GM19035 (cell line): ENCODE measurements around the gene COX4I2.

ENCODE experiments used
- ATAC-seq: cut with Tn5 transposase; IDR thresholded peaks from one replicate; pipeline ENCODE4 v1.9.1; 2021; ENCODE audit not compliant: unreplicated experiment

COX4I2 gene

GRCh38 chr20:31675828-31676608, 38.3 kb downstream of the COX4I2 start:
- peak; percentile 44 for ATAC-seq

GRCh38 chr20:31676609-31676989, 38.9 kb downstream of the COX4I2 start:
- no peak for ATAC-seq

GRCh38 chr20:31677553-31678260, 40.0 kb downstream of the COX4I2 start:
- no peak for ATAC-seq

- no peak for ATAC-seq
Measured at GRCh38 chr20:31678389-31679356, 41.0 kb downstream of the COX4I2 start.

GRCh38 chr20:31679357-31680285, 41.9 kb downstream of the COX4I2 start:
- no peak for ATAC-seq

GRCh38 chr20:31680286-31681127, 42.8 kb downstream of the COX4I2 start:
- ATAC-seq, result no peak

GRCh38 chr20:31681128-31681727, 43.5 kb downstream of the COX4I2 start:
- ATAC-seq, result no peak

GRCh38 chr20:31681769-31682168, 44.1 kb downstream of the COX4I2 start:
- ATAC-seq, result no peak

GRCh38 chr20:31682352-31682751, 44.6 kb downstream of the COX4I2 start:
- no peak for ATAC-seq

- no peak for ATAC-seq
Measured at GRCh38 chr20:31682927-31683326, 45.2 kb downstream of the COX4I2 start.

GRCh38 chr20:31684153-31685015, 46.7 kb downstream of the COX4I2 start:
- no peak for ATAC-seq

GRCh38 chr20:31685853-31686643, 48.3 kb downstream of the COX4I2 start:
- ATAC-seq, result peak; percentile 9

- no peak for ATAC-seq
Measured at GRCh38 chr20:31687777-31688176, 50.1 kb downstream of the COX4I2 start.

- ATAC-seq, result no peak
Measured at GRCh38 chr20:31689141-31689540, 51.4 kb downstream of the COX4I2 start.

- ATAC-seq, result no peak
Measured at GRCh38 chr20:31690124-31690666, 52.5 kb downstream of the COX4I2 start.

- no peak for ATAC-seq
Measured at GRCh38 chr20:31691646-31692275, 54.0 kb downstream of the COX4I2 start.
